HEK293 (cell line): Measurements from ENCODE around the gene BLMH.

Experiments
- CTCF ChIA-PET: fragments of 350-600 bp; formaldehyde crosslinking; extraction: SDS; loops from one replicate; lab custom pipeline; 2021; ENCODE audit warnings: antibody characterized with exemption; lab: Yijun Ruan, JAX
- POLR2A ChIA-PET: fragments of 300-600 bp; formaldehyde crosslinking; extraction: SDS; loops from one replicate; lab custom pipeline; 2020; ENCODE audit warnings: antibody characterized with exemption, inconsistent platforms; lab: Yijun Ruan, JAX
- H3K27ac ChIP-seq: fragments of 200-500 bp; sonication (Bioruptor generic); 2 replicates; pipeline ENCODE4 v1.5.1; 2014; ENCODE audit warnings: low read depth, low read length, control low read depth, inconsistent platforms; ENCODE audit errors: extremely low read depth
- H3K36me3 ChIP-seq, 2 experiments: fragments of 200-500 bp in 1 of 2; sonication (Bioruptor generic) in 1 of 2; 1 replicate in 1 of 2; 2 replicates in 1 of 2; pipeline ENCODE4 v1.5.1; 2014 to 2017; ENCODE audit warnings: inconsistent platforms in 2 of 2, low read length in 2 of 2; ENCODE audit not compliant: control insufficient read depth in 2 of 2, insufficient read depth in 1 of 2
- H3K4me1 ChIP-seq: fragments of 200-500 bp; sonication (Bioruptor generic); 2 replicates; pipeline ENCODE4 v1.5.1; 2014; ENCODE audit warnings: mild to moderate bottlenecking, low read length, inconsistent platforms; ENCODE audit not compliant: control insufficient read depth, insufficient read depth
- H3K4me3 ChIP-seq: 2 replicates; pipeline ENCODE4 v1.5.1; 2011; ENCODE audit warnings: low read depth, mild to moderate bottlenecking, control low read depth, low read length, moderate library complexity
- H3K9me3 ChIP-seq: fragments of 200-500 bp; sonication (Bioruptor generic); 2 replicates; pipeline ENCODE4 v1.5.1; 2014; ENCODE audit warnings: low read depth, low read length, inconsistent platforms; ENCODE audit not compliant: control insufficient read depth, insufficient read depth
- HOXD13 ChIP-seq: sonication (generic); formaldehyde crosslinking; IDR thresholded peaks from 2 replicates; pipeline ENCODE4 v1.8.0; 2022; ENCODE audit warnings: missing genetic modification reagents, borderline replicate concordance
- KLF9 ChIP-seq: fragments of 450-650 bp; formaldehyde crosslinking; IDR thresholded peaks from 2 replicates; pipeline ENCODE4 v1.5.1; 2016; ENCODE audit warnings: missing biosample characterization, missing genetic modification characterization, low read depth
- MEIS1 ChIP-seq: sonication (generic); formaldehyde crosslinking; IDR thresholded peaks from 2 replicates; pipeline ENCODE4 v1.8.1; 2022; ENCODE audit warnings: missing genetic modification reagents, mild to moderate bottlenecking, borderline replicate concordance
- MYNN ChIP-seq: fragments of 450-650 bp; formaldehyde crosslinking; IDR thresholded peaks from 2 replicates; pipeline ENCODE4 v1.5.1; 2016; ENCODE audit warnings: missing biosample characterization, missing genetic modification characterization, borderline replicate concordance
- SCRT1 ChIP-seq: fragments of 450-650 bp; formaldehyde crosslinking; IDR thresholded peaks from 2 replicates; pipeline ENCODE4 v1.5.1; 2016; ENCODE audit warnings: missing biosample characterization, missing genetic modification characterization, borderline replicate concordance
- SCRT2 ChIP-seq: fragments of 450-650 bp; formaldehyde crosslinking; IDR thresholded peaks from 2 replicates; pipeline ENCODE4 v1.5.1; 2016; ENCODE audit warnings: missing biosample characterization, missing genetic modification characterization
- SETDB1 ChIP-seq: IDR thresholded peaks from one replicate; pipeline ENCODE4 v1.6.1; 2017; ENCODE audit warnings: mild to moderate bottlenecking, low read length, moderate library complexity, mixed read lengths; ENCODE audit not compliant: insufficient read length
- TRIM28 ChIP-seq: IDR thresholded peaks from 2 replicates; pipeline ENCODE4 v1.6.1; 2011; ENCODE audit warnings: low read length, control low read depth, borderline replicate concordance
- YY1 ChIP-seq: fragments of 450-650 bp; formaldehyde crosslinking; IDR thresholded peaks from 2 replicates; pipeline ENCODE4 v1.5.1; 2018; ENCODE audit warnings: missing biosample characterization, missing genetic modification characterization
- ZBTB17 ChIP-seq: fragments of 450-650 bp; formaldehyde crosslinking; IDR thresholded peaks from 2 replicates; pipeline ENCODE4 v1.5.1; 2016; ENCODE audit warnings: missing biosample characterization, missing genetic modification characterization
- ZNF239 ChIP-seq: fragments of 450-650 bp; formaldehyde crosslinking; IDR thresholded peaks from 2 replicates; pipeline ENCODE4 v1.5.1; 2016; ENCODE audit warnings: missing biosample characterization, missing genetic modification characterization
- ZNF398 ChIP-seq: fragments of 450-650 bp; formaldehyde crosslinking; IDR thresholded peaks from 2 replicates; pipeline ENCODE4 v1.5.1; 2017; ENCODE audit warnings: missing biosample characterization, missing genetic modification characterization
- ZNF404 ChIP-seq: fragments of 450-650 bp; formaldehyde crosslinking; IDR thresholded peaks from 2 replicates; pipeline ENCODE4 v1.5.1; 2017; ENCODE audit warnings: missing biosample characterization, missing genetic modification characterization
- ZNF544 ChIP-seq: fragments of 450-650 bp; formaldehyde crosslinking; IDR thresholded peaks from 2 replicates; pipeline ENCODE4 v1.5.0; 2017; ENCODE audit warnings: missing biosample characterization, missing genetic modification characterization
- ZNF664 ChIP-seq: fragments of 450-650 bp; formaldehyde crosslinking; IDR thresholded peaks from 2 replicates; pipeline ENCODE4 v1.5.1; 2016; ENCODE audit warnings: missing biosample characterization, missing genetic modification characterization
- ZSCAN4 ChIP-seq: fragments of 450-650 bp; formaldehyde crosslinking; IDR thresholded peaks from 2 replicates; pipeline ENCODE4 v1.5.1; 2017; ENCODE audit warnings: missing biosample characterization, missing genetic modification characterization
- TF ChIP-seq, protein P1 (sequence below): fragments of 450-650 bp; formaldehyde crosslinking; IDR thresholded peaks from 2 replicates; pipeline ENCODE4 v1.5.1; 2016; ENCODE audit warnings: missing biosample characterization, missing genetic modification characterization
- TF ChIP-seq, protein P2 (sequence below): fragments of 450-650 bp; formaldehyde crosslinking; IDR thresholded peaks from 2 replicates; pipeline ENCODE4 v1.5.1; 2016; ENCODE audit warnings: missing biosample characterization, missing genetic modification characterization, low read depth
- TF ChIP-seq, protein P3 (sequence below): fragments of 450-650 bp; formaldehyde crosslinking; optimal IDR thresholded peaks from 2 replicates; pipeline ENCODE3; 2016; ENCODE audit warnings: missing biosample characterization, mild to moderate bottlenecking, missing genetic modification characterization

BLMH gene

DNA sequence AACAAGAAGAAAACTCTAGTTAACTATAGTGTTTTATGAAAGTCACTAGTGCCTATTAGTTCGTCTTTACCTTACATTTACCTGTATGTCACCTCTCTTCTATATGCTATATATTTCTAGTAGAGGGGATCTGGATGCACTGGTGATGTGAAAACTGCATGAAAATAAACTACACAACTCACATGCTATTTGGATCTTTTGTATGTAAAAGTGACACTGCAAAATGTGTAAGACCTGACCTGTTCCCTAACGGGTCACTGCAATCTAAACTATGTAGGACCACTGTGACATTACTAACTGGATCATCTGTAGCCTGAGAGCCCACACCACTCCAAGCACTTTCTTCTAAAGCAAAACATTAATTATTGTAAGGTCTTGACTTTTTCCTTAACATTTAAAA, 1.7 kb downstream of the BLMH start:
- CTCF ChIA-PET = interaction anchor here (1.4 to 2.7 kb wide), 2 partner anchors 40 to 46 kb away, joined by 5 to 26 read pairs; no protein-coding TSS in a partner anchor
- no peak overlapping the region for H3K27ac ChIP-seq
- peaks cover 47 to 49% of the 10 kb centered on the region in 2 experiments for H3K36me3 ChIP-seq
- H3K9me3 ChIP-seq = no peaks in the 10 kb centered on the region
- H3K4me3 ChIP-seq = no peak overlapping the region; the same call in 1 of the 2 replicates
- no peak for TF ChIP-seq SETDB1
- TF ChIP-seq SCRT2 (tag by site-specific recombination) = no peak
- TF ChIP-seq, protein P1, sequence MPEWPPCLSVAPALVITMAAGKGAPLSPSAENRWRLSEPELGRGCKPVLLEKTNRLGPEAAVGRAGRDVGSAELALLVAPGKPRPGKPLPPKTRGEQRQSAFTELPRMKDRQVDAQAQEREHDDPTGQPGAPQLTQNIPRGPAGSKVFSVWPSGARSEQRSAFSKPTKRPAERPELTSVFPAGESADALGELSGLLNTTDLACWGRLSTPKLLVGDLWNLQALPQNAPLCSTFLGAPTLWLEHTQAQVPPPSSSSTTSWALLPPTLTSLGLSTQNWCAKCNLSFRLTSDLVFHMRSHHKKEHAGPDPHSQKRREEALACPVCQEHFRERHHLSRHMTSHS (tag by site-specific recombination) = no peak
- no peak for TF ChIP-seq ZNF239 (tag by site-specific recombination)
- TF ChIP-seq YY1 (tag by site-specific recombination) = no peak
- TF ChIP-seq, protein P2, sequence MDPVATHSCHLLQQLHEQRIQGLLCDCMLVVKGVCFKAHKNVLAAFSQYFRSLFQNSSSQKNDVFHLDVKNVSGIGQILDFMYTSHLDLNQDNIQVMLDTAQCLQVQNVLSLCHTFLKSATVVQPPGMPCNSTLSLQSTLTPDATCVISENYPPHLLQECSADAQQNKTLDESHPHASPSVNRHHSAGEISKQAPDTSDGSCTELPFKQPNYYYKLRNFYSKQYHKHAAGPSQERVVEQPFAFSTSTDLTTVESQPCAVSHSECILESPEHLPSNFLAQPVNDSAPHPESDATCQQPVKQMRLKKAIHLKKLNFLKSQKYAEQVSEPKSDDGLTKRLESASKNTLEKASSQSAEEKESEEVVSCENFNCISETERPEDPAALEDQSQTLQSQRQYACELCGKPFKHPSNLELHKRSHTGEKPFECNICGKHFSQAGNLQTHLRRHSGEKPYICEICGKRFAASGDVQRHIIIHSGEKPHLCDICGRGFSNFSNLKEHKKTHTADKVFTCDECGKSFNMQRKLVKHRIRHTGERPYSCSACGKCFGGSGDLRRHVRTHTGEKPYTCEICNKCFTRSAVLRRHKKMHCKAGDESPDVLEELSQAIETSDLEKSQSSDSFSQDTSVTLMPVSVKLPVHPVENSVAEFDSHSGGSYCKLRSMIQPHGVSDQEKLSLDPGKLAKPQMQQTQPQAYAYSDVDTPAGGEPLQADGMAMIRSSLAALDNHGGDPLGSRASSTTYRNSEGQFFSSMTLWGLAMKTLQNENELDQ (tag by site-specific recombination) = no peak
- TF ChIP-seq ZNF404 (tag by site-specific recombination) = no peak
- no peak for TF ChIP-seq ZNF544 (tag by site-specific recombination)
- no peak for TF ChIP-seq MYNN (tag by site-specific recombination)
- H3K4me1 ChIP-seq = no peaks in the 10 kb centered on the region; the same call in 1 of the 2 replicates
- POLR2A ChIA-PET = interaction anchor here (1.5 kb wide), 1 partner anchor 34 kb away, joined by 3 read pairs; no protein-coding TSS in a partner anchor

GRCh38 chr17:30279156-30279555, 12.6 kb downstream of the BLMH start:
- CTCF ChIA-PET = interaction anchor here (0.6 to 4.6 kb wide), 5 partner anchors 18 to 377 kb away, joined by 3 to 50 read pairs (median 6); no protein-coding TSS in a partner anchor
- POLR2A ChIA-PET = no interaction called here
- H3K36me3 ChIP-seq = peaks cover 66 to 87% of the 10 kb centered on the region in 2 experiments

More at GRCh38 chr17:30279156-30279555, 12.6 kb downstream of the BLMH start:
- Histone ChIP-seq H3K9me3 (no peaks in the 10 kb centered on the region), H3K4me3 (no peak overlapping the region), H3K4me1 (no peaks in the 10 kb centered on the region), H3K27ac (no peak overlapping the region)
- TF ChIP-seq KLF9 (tag by site-specific recombination) (no peak), HOXD13 (CRISPR knock-in tag) (no peak), MEIS1 (CRISPR knock-in tag) (no peak), ZBTB17 (tag by site-specific recombination) (no peak), SCRT1 (tag by site-specific recombination) (no peak), TRIM28 (no peak), ZSCAN4 (no peak), ZNF664 (tag by site-specific recombination) (no peak), ZNF398 (tag by site-specific recombination) (no peak)
- TF ChIP-seq, protein P3, sequence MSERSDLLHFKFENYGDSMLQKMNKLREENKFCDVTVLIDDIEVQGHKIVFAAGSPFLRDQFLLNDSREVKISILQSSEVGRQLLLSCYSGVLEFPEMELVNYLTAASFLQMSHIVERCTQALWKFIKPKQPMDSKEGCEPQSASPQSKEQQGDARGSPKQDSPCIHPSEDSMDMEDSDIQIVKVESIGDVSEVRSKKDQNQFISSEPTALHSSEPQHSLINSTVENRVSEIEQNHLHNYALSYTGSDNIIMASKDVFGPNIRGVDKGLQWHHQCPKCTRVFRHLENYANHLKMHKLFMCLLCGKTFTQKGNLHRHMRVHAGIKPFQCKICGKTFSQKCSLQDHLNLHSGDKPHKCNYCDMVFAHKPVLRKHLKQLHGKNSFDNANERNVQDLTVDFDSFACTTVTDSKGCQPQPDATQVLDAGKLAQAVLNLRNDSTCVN (tag by site-specific recombination) = no peak
